ENCODE measurements around the gene UCP3.

UCP3 gene

DNA sequence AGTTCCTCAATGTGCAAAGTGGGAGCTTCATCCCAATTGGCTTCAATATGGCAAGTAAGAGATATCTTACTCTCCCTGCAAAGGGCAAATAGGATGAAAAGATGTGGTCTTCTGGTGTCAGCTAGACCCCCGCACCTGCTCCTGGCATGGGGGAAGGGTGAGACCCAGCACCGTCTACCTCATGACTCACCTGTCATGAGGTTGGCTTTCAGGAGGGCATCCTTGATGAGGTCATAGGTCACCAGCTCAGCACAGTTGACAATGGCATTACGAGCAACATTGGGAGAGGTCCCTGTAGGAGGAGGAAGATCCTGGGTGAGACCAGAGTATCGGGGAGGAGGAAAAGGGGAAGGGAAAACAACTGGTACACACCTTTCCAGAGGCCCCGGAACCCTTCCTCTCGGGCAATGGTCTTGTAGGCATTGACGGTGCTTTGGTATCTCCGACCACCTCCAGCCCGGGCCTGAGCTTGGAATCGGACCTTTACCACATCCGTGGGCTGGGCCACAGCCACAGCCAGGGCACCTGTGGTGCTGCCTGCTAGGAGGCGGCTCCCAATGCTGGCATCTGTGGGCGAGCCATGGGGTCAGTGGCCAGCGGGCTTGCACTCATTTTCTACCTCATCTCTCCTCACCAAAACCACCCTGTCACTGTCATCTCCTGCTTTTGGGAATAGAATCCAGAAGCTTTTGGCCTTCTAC lies 32.3 kb downstream of the UCP3 start:
- no peak for DNase-seq

DNA sequence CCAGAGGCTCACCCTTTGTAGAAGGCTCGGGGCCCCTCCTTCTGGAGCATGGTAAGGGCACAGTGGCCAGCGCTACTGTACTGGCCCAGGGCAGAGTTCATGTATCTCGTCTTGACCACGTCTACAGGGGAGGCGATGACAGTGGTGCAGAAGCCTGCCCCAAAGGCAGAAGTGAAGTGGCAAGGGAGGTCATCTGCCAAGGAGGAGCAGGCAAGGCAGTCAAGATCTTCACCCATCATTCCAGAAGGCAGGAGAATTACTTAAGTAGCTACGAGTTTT lies 33.5 kb downstream of the UCP3 start:
- DNase-seq: no peak

DNA sequence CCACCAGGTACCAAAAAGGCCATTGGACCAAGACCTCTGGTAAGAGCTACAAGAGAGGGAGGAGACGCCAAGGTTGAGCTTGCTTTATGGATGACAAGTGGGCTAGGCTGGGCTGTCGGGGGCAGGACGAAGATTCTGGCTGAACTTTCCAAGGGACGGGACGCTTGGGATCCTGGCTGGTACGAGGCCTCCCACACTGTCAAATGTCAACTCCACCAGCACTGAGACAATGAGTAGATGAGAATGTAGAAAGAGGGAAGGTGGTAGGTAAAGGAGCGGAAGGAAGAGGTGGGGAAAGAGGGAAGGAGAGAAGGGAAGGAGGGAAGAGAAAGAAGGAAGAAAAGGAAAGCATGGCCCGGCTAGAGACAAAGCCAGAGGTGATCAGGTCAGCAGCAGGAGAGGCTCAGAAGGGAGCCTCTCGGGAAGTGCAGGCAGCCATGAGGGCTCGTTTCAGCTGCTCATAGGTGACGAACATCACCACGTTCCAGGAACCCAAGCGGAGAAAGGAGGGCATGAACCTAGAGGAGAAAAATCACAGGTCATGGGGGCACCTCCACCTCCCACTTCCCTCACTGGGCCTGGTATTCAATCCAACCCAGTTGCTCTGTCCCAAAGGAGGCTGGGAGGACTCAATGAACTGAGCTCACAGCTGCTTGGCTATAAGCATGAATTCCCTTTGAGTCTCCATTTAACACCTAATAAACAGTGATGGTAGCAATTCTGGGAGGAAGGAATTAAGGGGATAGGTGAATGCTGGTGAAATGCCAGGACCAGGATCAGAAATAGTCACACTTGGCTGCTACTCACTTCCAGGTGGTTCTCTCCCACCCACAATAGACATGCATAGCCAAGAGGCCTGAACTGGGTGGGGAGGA lies 34.0 kb downstream of the UCP3 start:
- DNase-seq: no peak

DNA sequence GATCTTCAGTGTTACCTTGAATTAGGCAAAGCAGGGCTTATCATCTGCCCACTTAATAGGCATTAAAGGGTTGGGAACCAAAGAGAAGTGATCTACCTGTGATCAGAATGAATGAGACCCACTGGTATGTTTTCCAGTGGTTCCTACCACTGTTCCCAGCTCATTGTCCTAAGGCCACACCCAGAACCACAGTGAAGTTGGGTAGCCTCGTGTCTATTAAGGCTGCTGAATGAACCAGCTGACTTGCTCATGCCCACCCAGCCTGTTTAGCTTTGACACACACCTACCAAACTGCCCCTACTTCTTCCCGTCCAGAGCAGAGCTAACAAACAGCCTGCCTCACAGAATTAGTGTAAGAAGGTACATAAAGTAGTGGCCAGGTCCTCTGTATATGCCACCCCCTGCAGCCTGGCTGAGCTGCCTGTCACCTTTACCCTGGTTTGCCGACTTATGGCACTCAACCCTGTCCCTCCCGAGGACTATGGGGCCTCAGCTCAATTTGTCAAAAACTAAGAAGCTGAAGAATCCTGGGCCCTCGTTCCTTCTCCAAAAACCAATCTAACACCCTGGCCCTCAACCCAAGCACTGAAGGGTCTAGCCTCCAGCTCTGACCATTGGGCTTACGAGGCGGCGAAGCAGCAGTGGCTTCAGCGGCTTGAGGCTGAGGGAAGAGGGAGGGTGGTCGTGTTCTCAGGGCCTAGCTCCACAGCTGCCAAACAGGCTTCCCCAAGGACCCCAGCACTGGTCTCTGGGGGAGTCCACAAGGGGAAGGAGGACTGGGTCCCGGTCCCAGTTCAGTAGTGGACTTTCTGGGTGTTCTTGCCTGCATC lies 36.0 kb downstream of the UCP3 start:
- no peak for DNase-seq

DNA sequence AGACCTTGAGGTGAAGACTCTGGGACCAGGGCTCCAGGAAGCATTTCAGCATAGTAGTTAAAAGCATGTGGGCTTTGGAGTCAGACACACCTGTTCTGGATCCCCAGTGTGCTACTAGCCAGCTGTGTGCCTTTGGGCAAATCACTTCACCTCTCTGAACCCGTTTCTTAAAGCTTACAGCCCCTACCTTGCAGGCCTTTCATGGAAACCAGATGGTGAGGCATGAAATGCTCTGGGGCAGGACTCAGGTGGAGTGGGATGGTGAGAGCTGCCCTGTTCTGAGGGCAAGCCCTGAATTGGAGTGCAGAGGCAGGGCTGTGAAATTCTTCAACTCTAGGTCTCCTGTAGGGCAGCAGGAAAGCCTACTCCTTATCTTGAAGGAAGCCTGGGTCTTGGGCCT lies 36.7 kb downstream of the UCP3 start:
- no peak for DNase-seq

DNA sequence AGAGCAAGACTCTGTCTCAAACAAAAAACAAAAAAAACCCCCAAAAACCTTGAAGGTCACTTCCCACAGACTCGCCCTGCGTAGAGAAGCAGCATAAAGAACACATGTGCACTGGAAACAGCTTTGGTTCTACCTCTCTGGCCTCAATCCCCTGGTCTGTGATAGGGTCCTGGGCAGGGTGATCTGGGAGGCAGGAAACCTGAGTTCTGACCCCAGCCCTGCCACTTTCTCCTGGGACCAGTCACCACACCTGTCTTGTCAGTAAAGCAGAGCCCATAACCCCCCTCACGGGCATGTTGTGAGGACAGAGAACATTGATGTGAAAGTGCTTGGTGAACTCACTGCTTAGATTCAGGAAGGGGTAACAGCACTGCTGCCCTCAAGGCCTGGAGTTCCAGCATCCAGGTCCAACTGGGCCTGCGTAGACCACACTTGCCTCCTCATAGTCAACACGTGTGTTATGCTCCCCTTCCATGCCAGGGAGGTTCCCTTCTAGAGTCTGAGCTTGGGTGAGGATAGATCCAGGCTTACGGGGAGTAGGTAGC lies 37.6 kb downstream of the UCP3 start:
- DNase-seq: no peak

DNA sequence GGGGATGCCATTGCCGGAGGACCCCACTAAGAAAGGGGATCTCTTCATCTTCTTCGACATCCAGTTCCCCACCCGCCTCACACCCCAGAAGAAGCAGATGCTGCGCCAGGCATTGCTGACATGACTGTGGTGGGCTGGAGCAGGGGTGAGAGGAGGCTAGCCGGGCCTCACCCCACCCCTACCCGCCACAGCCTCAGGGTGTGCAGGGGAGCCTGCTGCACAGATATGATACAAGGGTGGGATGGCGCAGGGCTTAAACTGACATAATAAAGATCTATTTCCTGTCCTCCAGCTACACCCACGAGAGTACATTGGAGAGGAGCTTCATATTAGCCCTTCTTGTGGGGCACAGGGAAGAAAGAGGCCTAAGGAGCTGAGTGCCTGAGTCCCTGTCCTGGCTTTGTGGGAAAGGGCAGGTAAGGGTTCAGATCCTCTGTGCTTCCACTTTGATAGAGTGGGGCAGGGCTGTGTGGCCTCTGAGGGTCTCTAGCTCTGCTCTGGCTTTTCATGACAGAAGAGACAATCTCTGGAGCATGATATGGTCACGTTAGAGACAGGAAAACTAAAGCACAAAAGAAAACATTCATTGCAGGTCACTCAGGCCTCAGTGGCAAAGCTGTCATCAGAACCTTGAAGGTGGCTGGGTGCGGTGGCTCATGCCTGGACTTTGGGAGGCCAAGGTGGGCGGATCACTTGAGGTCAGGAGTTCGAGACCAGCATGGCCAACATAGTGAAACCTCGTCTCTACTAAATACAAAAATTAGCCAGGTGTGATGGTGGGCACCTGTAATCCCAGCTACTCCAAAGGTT lies 38.7 kb downstream of the UCP3 start:
- no peak for DNase-seq

DNA sequence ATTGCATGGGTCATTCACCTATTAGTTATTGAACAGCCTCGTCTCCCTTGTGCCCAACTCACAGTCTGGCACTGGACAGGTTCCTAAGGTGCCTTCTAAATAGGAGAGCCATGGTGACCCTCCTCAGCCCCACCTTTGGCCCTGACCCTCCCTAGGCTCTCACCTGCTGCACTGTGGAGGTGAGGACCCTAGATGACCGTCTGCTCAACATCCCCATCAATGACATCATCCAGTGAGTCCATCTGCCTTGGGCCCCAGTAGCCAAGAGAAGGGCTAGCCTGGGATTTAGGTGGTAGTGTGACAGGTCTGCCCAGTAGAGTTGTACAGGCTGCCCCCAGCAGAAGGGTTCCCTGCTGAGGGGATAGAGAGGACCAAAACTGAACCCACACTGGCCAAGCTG lies 39.8 kb downstream of the UCP3 start:
- DNase-seq: no peak

DNA sequence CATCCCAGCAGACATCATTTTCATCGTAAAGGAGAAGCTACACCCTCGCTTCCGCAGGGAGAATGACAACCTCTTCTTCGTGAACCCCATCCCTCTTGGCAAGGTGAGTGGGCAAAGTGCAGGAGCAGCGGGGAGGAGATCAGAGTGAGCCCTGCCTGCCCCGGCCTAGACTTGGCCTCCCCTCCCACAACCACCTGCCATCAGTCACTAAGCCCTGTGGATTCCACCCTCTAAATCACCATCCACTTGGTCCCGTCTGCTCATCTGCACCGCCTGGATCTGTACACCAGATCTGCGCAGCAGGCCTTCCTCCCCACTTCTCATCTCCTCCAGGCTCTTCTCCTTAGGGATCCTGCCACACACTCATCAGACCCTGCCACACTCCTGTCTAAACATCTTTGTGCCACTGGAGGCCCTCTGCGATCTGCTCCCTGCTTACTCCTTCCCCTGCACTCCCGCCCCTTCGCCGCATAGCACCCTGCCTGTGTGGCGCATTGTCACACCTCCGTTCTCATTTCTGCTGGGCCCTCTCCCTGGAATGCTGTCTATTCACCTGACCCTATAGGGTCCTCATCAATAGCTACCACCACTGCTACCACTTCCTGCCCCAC lies 40.4 kb downstream of the UCP3 start:
- DNase-seq: no peak

DNA sequence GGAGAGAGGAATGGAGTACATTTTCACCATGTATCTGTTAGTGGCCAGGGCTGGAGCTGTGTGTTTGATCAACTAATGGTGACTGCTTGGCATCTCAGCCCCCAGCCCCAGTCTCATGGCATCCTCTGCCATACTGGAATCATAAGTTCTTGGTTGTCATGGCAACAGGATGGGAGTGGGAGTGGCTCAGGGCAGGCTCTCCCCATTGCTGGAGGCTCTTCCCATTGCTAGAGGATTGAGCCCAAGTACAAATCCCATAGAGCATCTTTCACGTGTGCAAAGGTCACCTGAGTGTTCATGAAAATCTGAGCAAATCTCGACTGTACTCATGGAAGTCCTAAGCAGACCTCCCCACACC lies 43.1 kb downstream of the UCP3 start:
- DNase-seq: no peak

DNA sequence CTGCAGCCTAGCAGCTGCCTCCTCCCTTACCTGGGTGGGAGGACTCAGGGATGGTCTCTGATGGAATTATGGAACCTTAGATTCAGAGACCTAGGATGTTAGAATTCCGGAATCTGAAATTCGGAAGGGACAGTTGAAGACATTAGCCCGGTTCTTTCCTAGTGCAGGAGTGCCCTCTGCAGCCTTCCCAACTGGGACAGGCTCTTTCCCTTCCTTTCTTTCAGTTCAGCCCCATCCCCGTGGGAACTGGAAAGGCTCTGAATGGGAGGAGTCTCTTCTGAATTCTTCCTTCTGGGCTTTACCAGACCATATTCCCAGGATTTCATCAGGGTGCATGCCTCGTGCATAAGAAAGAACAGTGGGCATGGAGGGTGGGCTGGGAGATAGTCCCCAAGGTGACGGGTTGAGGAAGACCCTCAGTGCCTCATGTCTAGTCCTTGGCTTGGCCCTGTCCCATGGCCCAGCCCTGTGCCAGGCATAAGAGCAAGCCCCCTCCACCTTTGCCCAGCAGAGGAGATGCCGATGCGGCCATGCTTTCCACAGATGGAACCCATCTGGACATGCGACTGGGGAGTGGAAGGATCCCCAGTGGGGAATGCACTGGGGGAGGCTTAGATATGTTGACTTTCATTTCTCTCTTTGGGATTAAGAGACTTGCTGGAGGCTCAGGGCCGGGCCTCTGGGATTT lies 43.7 kb downstream of the UCP3 start:
- DNase-seq: no peak

DNA sequence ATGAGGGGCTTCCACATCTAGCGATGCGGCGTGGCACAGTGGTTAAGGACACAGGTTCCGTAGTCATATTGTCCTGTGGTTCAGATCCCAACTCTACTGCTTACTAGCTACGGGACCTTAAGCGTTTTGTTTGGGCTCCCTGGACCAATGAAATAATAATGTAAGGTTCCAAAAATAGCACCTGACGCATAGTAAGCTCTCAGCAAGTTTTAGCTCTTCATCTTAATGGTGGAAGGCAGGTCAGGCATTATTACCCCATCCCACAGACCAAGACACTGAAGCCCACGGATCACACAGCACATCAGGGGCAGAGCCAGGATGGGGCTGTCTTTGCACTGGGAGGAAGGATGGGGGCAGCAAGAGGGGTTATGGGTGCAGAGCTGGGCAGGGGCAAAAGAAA lies 45.0 kb downstream of the UCP3 start:
- DNase-seq: no peak

DNA sequence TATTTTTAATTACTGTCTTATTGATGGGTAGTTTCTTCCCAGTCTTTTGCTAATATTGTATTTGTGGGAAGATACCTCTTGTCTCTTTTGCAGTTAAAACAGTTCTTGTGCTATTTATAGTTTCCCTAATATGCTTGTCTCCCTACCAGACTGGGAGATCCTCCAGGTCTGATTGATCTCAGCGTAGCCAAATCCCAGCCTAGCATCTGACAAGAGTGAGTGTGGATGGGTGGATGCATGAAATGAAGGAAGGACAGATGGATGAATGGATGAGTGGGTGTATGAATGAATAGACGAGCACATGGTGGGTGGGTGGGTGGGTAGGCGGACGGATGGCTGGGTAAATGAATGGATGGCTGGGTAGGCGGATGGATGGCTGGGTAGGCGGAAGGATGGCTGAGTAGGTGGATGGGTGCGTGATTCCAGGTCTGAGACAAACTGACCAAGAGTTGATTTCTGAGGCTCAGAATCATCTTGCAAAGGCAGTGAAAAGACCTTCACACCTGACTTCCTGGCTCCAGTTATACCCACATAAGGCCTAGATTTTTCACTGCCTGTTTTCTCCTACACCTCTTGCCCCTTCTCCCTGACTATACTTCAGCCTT lies 46.7 kb downstream of the UCP3 start:
- DNase-seq: no peak

DNA sequence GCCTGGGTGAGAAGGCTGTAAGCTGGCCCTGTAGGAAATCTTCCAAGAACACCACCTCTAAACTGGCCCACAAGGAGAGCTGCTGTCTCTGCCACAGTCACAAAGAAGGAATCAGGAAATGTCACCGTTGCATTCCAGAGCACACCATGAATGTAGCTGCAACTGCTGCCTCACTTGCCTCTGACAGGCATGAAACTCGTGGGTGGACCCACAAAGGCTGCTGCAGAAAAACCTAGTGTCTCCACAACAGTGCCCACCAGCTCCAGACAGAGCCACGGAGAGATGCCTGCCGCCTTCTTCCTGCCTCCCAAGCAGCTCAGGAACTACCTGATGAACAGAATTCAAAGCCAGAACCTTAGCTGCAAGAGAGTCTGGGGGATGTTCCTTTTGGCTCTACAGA lies 47.6 kb downstream of the UCP3 start:
- no peak for DNase-seq

DNA sequence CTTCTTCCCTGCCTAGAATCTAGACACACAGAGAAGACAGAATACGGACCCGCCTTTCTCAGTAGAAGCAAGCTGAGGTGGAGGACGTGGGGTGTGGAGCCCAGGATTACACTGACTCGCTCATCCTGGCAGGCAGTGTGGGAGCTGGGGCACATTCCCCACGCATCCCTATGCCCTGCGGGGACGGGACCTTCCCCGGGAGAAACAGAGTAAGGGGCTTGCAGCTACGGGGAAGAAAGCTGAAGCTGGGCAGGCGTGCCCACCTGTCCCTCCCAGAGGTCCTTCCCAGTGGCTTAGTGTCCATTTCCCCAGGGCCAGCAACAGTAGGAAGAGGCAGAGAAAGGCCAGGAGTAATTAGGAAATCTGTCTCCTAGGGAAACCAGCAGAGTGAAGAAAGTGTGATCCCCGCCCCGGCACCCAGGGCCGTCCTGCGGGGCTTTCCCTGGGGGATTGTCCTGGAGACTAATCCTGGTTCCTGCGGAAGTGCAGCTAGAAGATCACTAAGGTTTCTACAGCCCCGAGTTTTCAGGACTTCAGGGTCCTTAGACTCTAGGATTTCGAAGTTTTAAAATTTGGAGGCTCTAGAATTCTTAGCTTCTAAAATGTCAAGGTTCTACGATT lies 50.3 kb downstream of the UCP3 start:
- DNase-seq: no peak

DNA sequence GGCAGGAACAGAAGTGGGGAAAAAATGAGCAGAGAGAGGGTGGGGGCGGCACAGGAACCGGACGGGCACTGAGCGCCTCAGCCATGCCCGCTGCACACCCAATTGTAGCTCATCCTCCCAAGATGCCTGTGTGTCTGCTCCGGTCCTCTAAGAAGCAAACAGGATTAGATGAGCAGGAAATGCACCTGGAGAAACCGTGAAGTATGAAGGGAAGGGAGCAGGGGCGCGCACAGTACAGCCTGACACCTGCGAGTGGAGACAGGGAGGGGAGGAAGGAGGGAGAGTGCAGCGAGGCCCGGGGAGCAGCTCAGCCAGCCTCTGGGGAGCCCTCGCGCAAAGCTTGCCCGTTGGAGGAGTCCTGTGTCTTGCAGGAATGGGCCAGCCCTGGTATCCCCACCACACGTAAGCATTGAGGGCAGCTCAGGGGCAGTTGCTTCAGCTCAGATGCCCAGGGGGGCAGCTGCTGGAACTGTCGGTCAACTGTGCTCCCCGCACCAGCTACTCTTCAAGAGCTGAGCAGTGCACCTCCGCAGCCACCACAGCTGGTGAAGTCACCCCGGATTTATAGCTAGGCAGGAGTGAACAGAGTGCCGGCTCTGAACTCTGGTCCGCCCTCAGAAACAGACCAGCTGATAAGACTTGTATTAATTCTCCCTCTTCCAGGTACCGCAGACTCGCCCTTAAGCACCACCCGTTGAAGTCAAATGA lies 51.1 kb downstream of the UCP3 start:
- no peak for DNase-seq

DNA sequence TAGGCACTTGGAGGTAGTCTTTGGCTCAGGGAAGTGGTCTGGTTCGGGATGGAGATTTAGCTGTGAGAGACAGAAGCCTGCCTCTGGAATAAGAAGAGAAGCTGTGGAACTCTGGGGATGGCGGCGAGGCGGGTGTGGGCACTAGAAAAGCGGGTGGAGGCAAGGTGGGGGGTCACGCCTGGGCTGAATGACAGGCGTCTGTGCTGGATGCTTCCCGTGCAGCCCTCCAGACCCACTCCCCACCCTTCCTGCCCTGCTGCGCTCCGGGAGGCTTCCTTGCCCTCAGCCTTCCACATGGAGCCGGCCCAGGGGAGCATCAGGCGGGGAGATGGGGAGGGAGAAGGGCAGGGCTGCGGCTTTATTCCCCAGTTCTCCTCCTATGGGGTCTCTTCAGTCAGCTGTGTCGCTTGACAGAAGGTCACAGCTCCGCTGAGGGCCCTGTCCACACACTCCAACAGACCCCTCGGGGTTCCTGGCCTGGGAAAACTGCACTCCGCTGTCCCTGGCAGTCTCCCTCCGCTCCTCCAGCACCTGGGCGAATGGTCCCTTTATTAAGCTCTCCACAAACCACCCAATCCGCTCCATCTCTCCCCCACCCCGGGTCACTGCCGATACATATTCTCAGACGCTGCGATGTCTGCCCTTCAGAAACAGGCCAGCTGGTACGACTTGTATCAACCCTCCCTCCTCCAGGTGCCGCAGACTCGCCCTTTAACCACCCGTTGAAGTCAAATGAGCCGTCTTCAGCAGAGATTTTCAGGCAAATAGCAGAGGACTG lies 51.8 kb downstream of the UCP3 start:
- DNase-seq: no peak

DNA sequence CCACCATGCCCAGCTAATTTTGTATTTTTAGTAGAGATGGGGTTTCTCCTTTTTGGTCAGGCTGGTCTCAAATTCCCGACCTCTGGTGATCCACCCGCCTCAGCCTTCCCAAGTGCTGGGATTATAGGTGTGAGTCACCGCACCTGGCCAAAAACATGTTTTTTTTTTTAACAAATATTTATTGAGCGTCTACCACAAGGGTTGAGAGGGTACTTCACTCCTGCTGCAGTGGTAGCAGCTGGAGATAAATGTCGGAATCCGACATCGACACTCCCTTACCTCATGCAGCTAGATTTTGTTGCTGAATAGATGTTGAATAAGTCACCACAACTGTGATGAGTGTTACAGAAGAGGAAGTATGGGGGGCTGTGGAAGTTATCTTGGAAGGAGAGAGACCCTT lies 57.1 kb downstream of the UCP3 start:
- DNase-seq: no peak

All from bone marrow (tissue), 2 donors.